C4-2B (cell line): ENCODE data around the gene ASXL2.

Experiments used
- ZFX ChIP-seq: fragments of 450-650 bp; IDR thresholded peaks from 2 replicates; pipeline ENCODE4 v1.6.1; 2017
- TF ChIP-seq, protein P1 (sequence below): fragments of 450-650 bp; conservative IDR thresholded peaks from 2 replicates; pipeline ENCODE4 v1.5.1; 2017; ENCODE audit warnings: mild to moderate bottlenecking

DNA sequence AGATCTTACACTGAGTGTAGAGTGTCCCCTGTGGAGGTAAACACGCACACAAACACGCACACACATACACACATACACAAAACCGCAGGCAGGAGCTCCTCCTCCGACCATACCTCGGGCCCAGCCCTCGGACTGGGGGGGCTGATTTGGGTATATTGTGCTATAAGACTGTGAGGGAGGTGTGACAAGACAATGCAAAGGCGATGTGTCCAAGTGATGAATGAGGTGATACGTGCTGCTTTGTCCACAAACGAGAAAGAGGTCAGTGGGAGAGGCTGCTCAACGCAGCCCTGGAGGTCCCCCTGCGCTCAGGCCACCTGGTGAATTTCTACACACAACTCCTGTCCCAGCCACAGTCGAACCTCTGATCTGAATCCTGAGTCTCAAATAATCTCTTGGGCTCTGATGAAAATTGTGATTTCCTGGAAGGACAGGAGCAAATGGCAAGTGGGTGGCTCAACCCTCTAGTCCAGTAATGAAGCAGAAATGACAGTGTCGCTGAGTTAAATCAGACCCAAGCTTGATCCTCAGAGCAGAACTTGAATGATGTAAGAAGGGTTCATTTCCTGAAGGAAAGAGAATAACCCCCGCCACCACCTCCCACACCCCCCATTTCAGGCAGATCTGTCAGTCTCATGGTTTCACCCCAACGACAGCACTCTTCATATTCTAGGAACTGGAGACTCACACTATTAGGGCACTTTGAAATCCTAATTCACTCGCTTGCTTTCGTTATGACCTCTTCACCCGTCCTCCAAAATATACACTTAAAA lies 48.9 kb upstream of the ASXL2 start:
- TF ChIP-seq, protein P1, sequence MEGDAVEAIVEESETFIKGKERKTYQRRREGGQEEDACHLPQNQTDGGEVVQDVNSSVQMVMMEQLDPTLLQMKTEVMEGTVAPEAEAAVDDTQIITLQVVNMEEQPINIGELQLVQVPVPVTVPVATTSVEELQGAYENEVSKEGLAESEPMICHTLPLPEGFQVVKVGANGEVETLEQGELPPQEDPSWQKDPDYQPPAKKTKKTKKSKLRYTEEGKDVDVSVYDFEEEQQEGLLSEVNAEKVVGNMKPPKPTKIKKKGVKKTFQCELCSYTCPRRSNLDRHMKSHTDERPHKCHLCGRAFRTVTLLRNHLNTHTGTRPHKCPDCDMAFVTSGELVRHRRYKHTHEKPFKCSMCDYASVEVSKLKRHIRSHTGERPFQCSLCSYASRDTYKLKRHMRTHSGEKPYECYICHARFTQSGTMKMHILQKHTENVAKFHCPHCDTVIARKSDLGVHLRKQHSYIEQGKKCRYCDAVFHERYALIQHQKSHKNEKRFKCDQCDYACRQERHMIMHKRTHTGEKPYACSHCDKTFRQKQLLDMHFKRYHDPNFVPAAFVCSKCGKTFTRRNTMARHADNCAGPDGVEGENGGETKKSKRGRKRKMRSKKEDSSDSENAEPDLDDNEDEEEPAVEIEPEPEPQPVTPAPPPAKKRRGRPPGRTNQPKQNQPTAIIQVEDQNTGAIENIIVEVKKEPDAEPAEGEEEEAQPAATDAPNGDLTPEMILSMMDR, result no peak
- no peak for TF ChIP-seq ZFX
